ENCODE results near the gene PLD5.
"Not testable (repeated sequence)": the region's sequence is repeated elsewhere in the genome, so short reads cannot be mapped to it uniquely, and the experiment has no call there.

PLD5 gene

GRCh38 chr1:242477944-242478343 is 46.6 kb downstream of the PLD5 start:
- peak; percentile 22 for DNase-seq

- no peak for DNase-seq
Measured at GRCh38 chr1:242470774-242471173, 53.7 kb downstream of the PLD5 start.

GRCh38 chr1:242468784-242469183 is 55.7 kb downstream of the PLD5 start:
- no peak for DNase-seq

DNA sequence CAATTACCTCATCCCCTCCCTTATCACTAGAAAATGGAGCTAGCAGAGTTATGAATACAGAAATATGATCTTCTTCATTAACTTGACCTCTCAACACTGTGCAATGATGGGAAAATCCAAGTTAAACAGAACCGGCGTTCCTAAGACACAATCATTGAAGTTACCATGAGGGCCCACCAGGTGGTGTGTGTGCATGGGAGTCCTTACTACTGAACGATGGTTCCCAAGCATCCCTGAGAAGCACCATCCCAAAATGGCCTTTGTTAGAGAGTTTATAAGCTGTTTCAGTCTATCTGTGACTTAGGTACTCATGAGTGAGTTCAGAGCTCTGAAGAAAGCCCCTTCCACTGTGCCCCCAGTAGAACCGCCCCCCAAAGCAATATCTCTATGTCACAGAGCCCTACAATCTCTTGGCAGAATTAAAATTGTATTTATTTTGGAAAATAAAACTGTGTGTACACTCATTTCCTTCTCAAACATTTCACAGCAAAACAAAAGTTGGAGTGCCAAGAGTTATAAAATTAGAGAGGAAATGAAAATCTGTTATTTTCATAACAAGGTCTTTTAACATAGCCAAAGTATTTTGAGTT is 56.8 kb downstream of the PLD5 start:
- DNase-seq, result peak; percentile 66

DNA sequence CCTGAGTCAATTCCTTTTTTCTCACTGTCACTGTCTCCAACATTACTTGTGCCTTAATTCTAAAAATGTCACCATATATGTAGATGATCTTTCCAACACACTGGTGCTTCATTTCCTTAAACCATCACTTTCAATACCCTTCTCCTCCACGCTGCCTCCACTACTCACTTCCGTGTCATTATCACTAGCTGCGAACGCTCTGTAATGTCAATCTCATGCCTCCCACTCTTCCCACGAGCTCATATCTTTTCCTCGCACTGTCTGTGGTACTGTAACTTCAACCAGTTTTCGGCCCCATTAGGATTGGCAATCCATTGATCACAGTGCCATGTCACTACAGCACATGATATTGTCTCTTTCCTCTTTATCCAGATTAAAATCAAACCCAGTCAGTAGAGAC is 61.6 kb downstream of the PLD5 start:
- DNase-seq, result no peak

- not testable (repeated sequence) for DNase-seq
Measured at GRCh38 chr1:242459740-242460139, 64.8 kb downstream of the PLD5 start.

- no peak for DNase-seq
Measured at GRCh38 chr1:242456726-242457269, 67.7 kb downstream of the PLD5 start.

DNA sequence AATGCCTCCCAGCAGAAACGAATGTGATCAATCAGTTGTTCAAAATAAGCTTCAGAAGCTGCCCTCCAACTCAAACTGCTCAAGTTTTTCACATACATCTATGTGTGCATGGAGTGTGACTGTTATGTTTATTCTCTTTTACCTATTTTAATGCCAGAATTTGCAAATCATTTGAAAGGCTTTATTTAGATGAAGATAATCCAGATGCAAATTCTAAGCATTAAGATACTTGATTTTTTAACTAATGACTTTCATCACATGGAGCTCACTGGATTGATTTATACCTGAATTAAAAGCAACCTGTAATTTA is 69.5 kb downstream of the PLD5 start:
- DNase-seq, result no peak

DNA sequence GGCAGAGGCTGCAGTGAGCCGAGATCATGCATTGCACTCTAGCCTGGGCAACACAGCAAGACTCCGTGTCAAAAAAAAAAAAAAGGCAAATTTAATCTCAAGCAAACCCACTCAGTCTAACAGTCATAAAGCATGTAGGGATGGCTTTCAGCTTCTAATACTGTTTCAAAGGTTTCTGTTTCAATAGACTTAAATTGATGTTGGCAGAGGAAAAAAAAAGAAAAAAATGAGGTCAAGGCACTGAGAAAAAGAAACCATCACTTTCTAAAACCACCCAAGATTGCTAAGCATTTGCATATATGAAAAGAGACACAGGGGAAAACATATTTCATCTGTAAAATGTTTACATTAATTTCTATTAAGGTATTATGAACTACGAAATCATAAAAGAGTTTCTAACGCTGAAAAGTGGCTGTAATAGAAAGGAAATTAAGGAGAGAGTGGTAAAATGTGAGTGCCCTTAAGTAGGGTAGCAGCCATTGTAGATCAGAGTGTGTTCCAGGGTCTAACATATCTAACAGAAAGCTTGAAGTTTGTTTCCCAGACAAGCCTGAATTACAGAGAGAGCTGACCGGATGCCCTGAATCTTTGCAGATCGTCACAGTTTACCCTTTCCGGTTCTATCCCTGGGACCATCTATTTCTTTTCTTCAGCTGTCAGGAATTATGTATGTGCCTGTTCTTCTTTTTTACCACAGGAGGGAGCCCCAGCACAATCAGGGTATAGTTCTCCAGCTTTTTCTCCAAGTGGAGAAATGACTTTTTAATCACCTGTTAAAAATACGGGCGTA is 70.0 kb downstream of the PLD5 start:
- DNase-seq, result peak; percentile 59

- no peak for DNase-seq
Measured at GRCh38 chr1:242452573-242452972, 71.9 kb downstream of the PLD5 start.

DNA sequence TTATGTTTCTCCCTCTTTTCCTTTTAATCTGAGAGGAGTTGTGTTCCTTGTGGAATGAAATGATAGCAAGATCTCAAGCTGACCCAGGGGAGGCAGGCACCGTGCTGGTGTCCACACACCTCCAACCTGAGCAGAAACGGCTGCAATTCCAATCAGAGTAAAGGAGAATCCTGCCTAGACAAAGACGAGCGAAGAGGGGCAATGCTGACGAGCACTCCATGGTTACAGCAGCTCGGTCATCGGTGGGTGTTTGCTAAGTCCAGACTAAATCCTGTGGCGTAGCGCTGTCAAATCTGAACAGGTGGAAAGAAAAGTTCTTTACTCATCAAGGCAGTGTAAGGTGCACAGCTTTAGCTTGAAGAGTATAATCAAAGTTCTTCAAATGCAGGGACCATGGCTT is 74.8 kb downstream of the PLD5 start:
- DNase-seq, result peak; percentile 20

- DNase-seq, result peak; percentile 50
Measured at GRCh38 chr1:242448910-242449645, 75.4 kb downstream of the PLD5 start.

- no peak for DNase-seq
Measured at GRCh38 chr1:242447689-242448088, 76.8 kb downstream of the PLD5 start.

DNA sequence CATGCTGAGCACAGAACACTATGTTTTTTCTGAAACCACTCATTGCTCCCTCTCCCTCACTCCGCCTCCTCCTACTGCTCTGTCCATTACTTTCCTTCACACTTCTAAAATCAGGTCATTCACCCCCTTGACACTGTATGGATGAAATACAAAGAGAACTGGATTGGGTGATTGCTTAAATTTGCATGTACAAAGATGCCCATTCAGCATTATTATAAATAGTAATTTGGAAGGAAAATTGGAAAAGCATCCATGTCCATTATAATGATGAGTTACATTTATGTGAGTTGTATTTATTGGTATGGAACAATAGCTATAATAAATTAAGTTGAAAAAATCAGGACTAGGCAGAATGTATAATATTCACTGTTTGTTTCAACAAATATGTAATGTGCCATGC is 83.7 kb downstream of the PLD5 start:
- DNase-seq, result no peak

DNA sequence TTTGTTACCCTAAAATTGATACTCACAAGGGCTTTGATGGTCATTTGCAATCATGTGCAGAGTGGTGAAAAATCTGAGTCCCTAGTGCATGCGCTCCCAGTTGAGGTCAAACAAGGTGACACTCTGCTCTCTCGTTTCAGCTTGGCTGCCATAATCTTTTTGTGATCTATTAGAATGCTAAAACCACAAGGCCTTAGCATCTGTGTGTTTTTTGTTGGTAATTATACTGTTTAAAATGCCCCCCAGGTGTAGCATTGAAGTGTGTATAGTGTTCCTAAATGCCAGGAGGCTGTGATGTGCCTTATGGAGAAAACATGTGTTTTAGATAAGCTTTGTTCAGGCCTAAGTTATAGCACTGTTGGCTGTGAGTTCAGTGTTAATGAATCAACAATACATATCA is 89.3 kb downstream of the PLD5 start:
- no peak for DNase-seq

GRCh38 chr1:242432491-242433095 is 91.9 kb downstream of the PLD5 start:
- no peak for DNase-seq

DNA sequence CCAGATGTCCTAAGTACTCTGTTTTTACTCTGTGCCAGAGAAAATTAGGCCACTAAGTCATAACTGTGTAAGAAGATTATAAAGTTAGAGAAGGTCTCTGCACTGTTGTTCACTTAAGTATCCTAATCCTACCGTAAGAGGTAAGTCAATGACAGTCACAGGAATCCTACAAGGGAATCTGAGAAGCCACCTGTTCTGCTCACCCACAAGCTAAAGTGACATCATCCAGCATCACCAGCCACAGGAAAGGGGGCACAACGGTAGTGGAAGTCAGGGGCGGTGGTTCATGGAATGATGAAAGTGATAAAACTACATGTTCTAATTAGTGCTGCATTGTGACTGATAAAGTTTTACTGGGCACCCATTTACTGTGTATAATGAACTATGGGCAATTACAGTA is 92.7 kb downstream of the PLD5 start:
- no peak for DNase-seq

DNA sequence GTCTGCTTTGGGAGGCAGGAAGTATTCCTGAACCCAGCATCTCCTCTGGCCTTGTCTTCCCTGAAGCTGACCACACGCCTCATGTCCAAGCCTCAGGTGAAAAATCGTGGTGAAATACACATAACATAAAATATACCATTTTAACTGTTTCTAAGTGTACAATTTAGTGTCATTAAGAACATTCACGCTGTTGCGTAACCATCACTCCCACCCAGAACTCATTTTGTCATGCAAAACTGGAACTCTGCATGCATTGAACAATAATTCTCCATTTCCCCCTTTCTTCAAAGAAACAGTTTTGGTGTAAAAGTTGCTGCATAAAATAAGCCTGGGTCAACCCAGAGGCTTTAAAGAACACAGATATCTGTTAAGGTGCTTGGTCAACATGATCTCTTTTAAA is 93.5 kb downstream of the PLD5 start:
- no peak for DNase-seq

GRCh38 chr1:242428399-242429190 is 95.9 kb downstream of the PLD5 start:
- peak; percentile 50 for DNase-seq

DNA sequence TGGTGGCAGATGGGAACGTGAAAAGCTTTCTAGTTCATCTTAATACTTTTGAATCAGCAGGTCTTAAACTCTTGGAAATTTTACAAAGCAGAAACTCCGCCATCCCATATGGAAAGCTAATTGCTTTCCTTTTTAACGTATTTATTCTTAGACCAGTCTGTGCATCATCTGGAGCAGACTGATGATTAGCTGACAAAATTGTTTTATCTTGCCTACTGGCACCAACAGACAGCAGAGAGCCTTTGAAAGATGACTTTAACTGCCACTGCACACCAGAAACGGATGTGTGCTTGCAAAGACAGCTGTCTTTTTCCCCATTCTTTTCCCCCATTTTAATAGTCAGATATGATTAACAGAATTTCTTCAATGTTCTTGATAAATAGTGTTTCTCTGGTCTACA is 97.0 kb downstream of the PLD5 start:
- DNase-seq, result no peak

GRCh38 chr1:242426271-242426905 is 98.1 kb downstream of the PLD5 start:
- DNase-seq, result no peak

GRCh38 chr1:242425232-242425631 is 99.3 kb downstream of the PLD5 start:
- no peak for DNase-seq
